Measurements from ENCODE around the gene ATP9B.

GRCh38 chr18:79410171-79410641, 341.0 kb downstream of the ATP9B start:
- no peak for TF ChIP-seq CTCF (IDR thresholded peaks at IDR 0.05 in 2 of 3, conservative IDR thresholded peaks at IDR 0.05 in 1 of 3; ENCODE audit: control insufficient read depth in 2 of 3, extremely low read depth in 1 of 3, insufficient read depth in 1 of 3, low read depth in 3 of 3, low read length in 3 of 3)
- no peak for TF ChIP-seq ZNF687 (IDR thresholded peaks at IDR 0.05)
- no peak for TF ChIP-seq POLR2A (IDR thresholded peaks at IDR 0.05; ENCODE audit: low read depth, low read length)
- no peak for TF ChIP-seq JUNB (IDR thresholded peaks at IDR 0.05)
- no peak for TF ChIP-seq CEBPB (IDR thresholded peaks at IDR 0.05; ENCODE audit: borderline replicate concordance in 1 of 2, low read depth in 2 of 2, low read length in 2 of 2)
- no peak for TF ChIP-seq TCF12 (IDR thresholded peaks at IDR 0.05; ENCODE audit: low read depth, low read length)
- no peak for TF ChIP-seq SMC3 (IDR thresholded peaks at IDR 0.05; ENCODE audit: borderline replicate concordance, low read length)
- no peak for TF ChIP-seq MAX (IDR thresholded peaks at IDR 0.05; ENCODE audit: low read depth, low read length)
